A549 (cell line): Measurements from ENCODE around the gene LACC1. TPM values are rescaled to one million over a fixed set of nuclear protein-coding genes. Genes with fewer than 3 reads are reported as not detected.
A peak's percentile ranks its signal among the peaks of the same experiment; 100 is the strongest.

Experiments used
- ATAC-seq, 2 experiments: fragments of 200-7000 bp in 1 of 2; fragments of >200 bp in 1 of 2; cut with Nextera tagmentation in 1 of 2; cut with Tn5 transposase in 1 of 2; 3 replicates each; pipeline versions ENCODE4 v1.8.0 to v1.9.1; 2018 to 2020; ENCODE audit warnings: mild to moderate bottlenecking in 1 of 2, moderate library complexity in 1 of 2
- CTCF ChIA-PET: fragments of 300-600 bp; sonication (Branson Sonifier 250); formaldehyde crosslinking; extraction: SDS; loops from one replicate; lab custom pipeline; 2021; ENCODE audit warnings: antibody characterized with exemption, inconsistent platforms; lab: Yijun Ruan, JAX
- POLR2A ChIA-PET: fragments of 350-600 bp; formaldehyde crosslinking; extraction: SDS; loops from one replicate; lab custom pipeline; 2021; ENCODE audit warnings: antibody characterized with exemption, inconsistent platforms; lab: Yijun Ruan, JAX
- DNase-seq, 2 experiments: peaks; one replicate each; pipeline versions ENCODE4 v3.0.0 to v3.0.0-alpha.2; 2011 to 2016; ENCODE audit warnings: low read depth in 1 of 2, low spot score in 1 of 2
- FAIRE-seq: peaks from 2 replicates; lab custom pipeline; 2011; peaks lifted over from hg19 to GRCh38; lab: Jason Lieb, UNC
- H3K27ac ChIP-seq, 2 experiments: fragments of >200 bp; sonication (Bioruptor Twin); formaldehyde crosslinking; 3 replicates each; pipeline ENCODE4 v1.5.1; 2016 to 2017
- H3K4me1 ChIP-seq: fragments of >200 bp; sonication (Bioruptor Twin); formaldehyde crosslinking; 3 replicates; pipeline ENCODE4 v1.6.1; 2016
- H3K4me2 ChIP-seq: fragments of >200 bp; sonication (Bioruptor Twin); formaldehyde crosslinking; 3 replicates; pipeline ENCODE4 v1.6.1; 2016
- H3K4me3 ChIP-seq: fragments of >200 bp; sonication (Bioruptor Twin); formaldehyde crosslinking; 3 replicates; pipeline ENCODE4 v1.5.1; 2016
- H3K9me3 ChIP-seq: fragments of >200 bp; sonication (Bioruptor Twin); formaldehyde crosslinking; 3 replicates; pipeline ENCODE4 v1.6.1; 2016
- BCL3 ChIP-seq: fragments of >200 bp; sonication (Bioruptor Twin); formaldehyde crosslinking; IDR thresholded peaks from 3 replicates; pipeline ENCODE4 v1.6.1; 2016
- CEBPB ChIP-seq, 2 experiments: fragments of >200 bp in 1 of 2; sonication (Bioruptor Twin) in 1 of 2; formaldehyde crosslinking in 1 of 2; IDR thresholded peaks; 2 replicates each; pipeline ENCODE4 v1.6.1; 2012 to 2016
- CHD2 ChIP-seq: fragments of 150-350 bp; IDR thresholded peaks from 2 replicates; pipeline ENCODE4 v1.6.1; 2014; ENCODE audit warnings: low read length; ENCODE audit not compliant: partially characterized antibody
- CTCF ChIP-seq: fragments of >200 bp; sonication (Bioruptor Twin); formaldehyde crosslinking; IDR thresholded peaks from 3 replicates; pipeline ENCODE4 v1.5.1; 2016
- E2F6 ChIP-seq: IDR thresholded peaks from 2 replicates; pipeline ENCODE4 v1.6.1; 2012; ENCODE audit warnings: low read depth, borderline replicate concordance
- EHF ChIP-seq: fragments of 250-450 bp; sonication (Bioruptor Pico); IDR thresholded peaks from 2 replicates; pipeline ENCODE4 v1.5.0; 2020; ENCODE audit warnings: mild to moderate bottlenecking
- EHMT2 ChIP-seq: fragments of 200-600 bp; sonication (generic); IDR thresholded peaks from 2 replicates; pipeline ENCODE4 v1.6.1; 2016; ENCODE audit warnings: antibody characterized with exemption, low read depth, mild to moderate bottlenecking, moderate library complexity
- EP300 ChIP-seq, 2 experiments: fragments of >200 bp; sonication (Bioruptor Twin); formaldehyde crosslinking; IDR thresholded peaks; 2 replicates in 1 of 2; 3 replicates in 1 of 2; pipeline ENCODE4 v1.6.1; 2016 to 2017
- FOSL2 ChIP-seq, 2 experiments: fragments of 450-650 bp in 1 of 2; fragments of >200 bp in 1 of 2; sonication (Bioruptor Twin) in 1 of 2; formaldehyde crosslinking; IDR thresholded peaks; 2 replicates each; pipeline versions ENCODE4 v1.5.0 to v1.6.1; 2016 to 2020; ENCODE audit warnings: mild to moderate bottlenecking in 1 of 2, moderate library complexity in 1 of 2
- HOXB5 ChIP-seq: fragments of 250-450 bp; sonication (Bioruptor Pico); IDR thresholded peaks from 2 replicates; pipeline ENCODE4 v1.5.0; 2020; ENCODE audit warnings: mild to moderate bottlenecking, moderate library complexity
- NR3C1 ChIP-seq: fragments of >200 bp; sonication (Bioruptor Twin); formaldehyde crosslinking; IDR thresholded peaks from 3 replicates; pipeline ENCODE4 v1.6.1; 2017
- PHF8 ChIP-seq: fragments of 200-600 bp; sonication (generic); IDR thresholded peaks from 2 replicates; pipeline ENCODE4 v1.6.1; 2016; ENCODE audit warnings: low read depth, mild to moderate bottlenecking, antibody characterized with exemption, moderate library complexity, borderline replicate concordance
- POLR2AphosphoS2 ChIP-seq: conservative IDR thresholded peaks from 2 replicates; pipeline ENCODE4 v1.6.1; 2012; ENCODE audit warnings: low read length, improper control_type of control experiment, inconsistent platforms
- SMC3 ChIP-seq: fragments of >200 bp; sonication (Bioruptor Twin); formaldehyde crosslinking; IDR thresholded peaks from 3 replicates; pipeline ENCODE4 v1.6.1; 2018; ENCODE audit warnings: inconsistent platforms
- SREBF2 ChIP-seq: fragments of 450-650 bp; IDR thresholded peaks from 2 replicates; pipeline ENCODE4 v1.6.1; 2014; ENCODE audit warnings: mild to moderate bottlenecking, moderate library complexity
- TP53 ChIP-seq: fragments of 250-450 bp; sonication (Bioruptor Pico); IDR thresholded peaks from 2 replicates; pipeline ENCODE4 v1.5.0; 2021; ENCODE audit warnings: mild to moderate bottlenecking, moderate library complexity
- WGBS: methylation state at CpG from one replicate; pipeline ENCODE4 v1.1.6; 2017; ENCODE audit errors: missing lambda C conversion rate; 5-methylcytosine and 5-hydroxymethylcytosine counted together
- polyA plus RNA-seq, 4 experiments: library from polyadenylated mRNA; depleted of rRNA in 3 of 4; stranded (reverse); fragments of >200 nt; fragmentation: RNase III in 1 of 4; extraction: RNeasy Plus Mini Kit Qiagen cat#74134 plus additional on column Dnase treatment in 1 of 4; gene quantifications; 2 replicates in 3 of 4; 3 replicates in 1 of 4; pipeline ENCODE4 v1.2.3, GENCODE V29; 2011 to 2017

The LACC1 gene
- polyA plus RNA-seq, 2 of the 4 experiments (the other 2 are of a cell fraction) = 2.2 to 4.8 TPM

- DNase-seq (no peak), FAIRE-seq (no peak), ATAC-seq (no peak)
- ChIA-PET POLR2A (no interaction called here), CTCF (no interaction called here)
- no peak for TF ChIP-seq CTCF
- TF ChIP-seq BCL3 = no peak
- TF ChIP-seq EHMT2 = no peak
- no peak for TF ChIP-seq PHF8
- WGBS = 77% methylated on average over 4 of the region's 4 CpGs
- no peak overlapping the region for H3K4me3 ChIP-seq
- H3K9me3 ChIP-seq = no peaks in the 10 kb centered on the region
- H3K27ac ChIP-seq = no peak overlapping the region
- H3K4me1 ChIP-seq = no peaks in the 10 kb centered on the region
- no peak overlapping the region for H3K4me2 ChIP-seq
These were observed 40.8 kb upstream of the LACC1 start for GRCh38 chr13:43838909-43839308.

GRCh38 chr13:43846496-43847158 is 33.1 kb upstream of the LACC1 start:
- ChIA-PET CTCF (no interaction called here), POLR2A (no interaction called here)
- Histone ChIP-seq H3K4me2 (no peak overlapping the region), H3K4me1 (peaks cover 10% of the 10 kb centered on the region; the same call in 1 of the 3 replicates), H3K4me3 (no peak overlapping the region), H3K27ac (no peak overlapping the region), H3K9me3 (peaks cover 8% of the 10 kb centered on the region; the same call in 2 of the 3 replicates)
- ATAC-seq (no peak), FAIRE-seq (no peak), DNase-seq (no peak)
- TF ChIP-seq HOXB5 = no peak
- no peak for TF ChIP-seq E2F6
- TF ChIP-seq TP53 = no peak
- no peak for TF ChIP-seq SREBF2
- no peak for TF ChIP-seq EP300 (IDR thresholded peaks at IDR 0.05)
- TF ChIP-seq EHF (CRISPR knock-in tag) = no peak
- no peak for TF ChIP-seq SMC3
- TF ChIP-seq NR3C1 = no peak
- WGBS = 85% methylated on average over 3 of the region's 3 CpGs

- Histone ChIP-seq H3K4me1 (peaks cover 10% of the 10 kb centered on the region; the same call in 1 of the 3 replicates), H3K9me3 (peaks cover 17% of the 10 kb centered on the region), H3K4me3 (no peak overlapping the region), H3K4me2 (peak overlapping the region; percentile 26; the same call in 1 of the 3 replicates), H3K27ac (peak overlapping the region; percentile 16 to 52; a peak in 1 of 6 replicates)
- DNase-seq (peak in 1 of 2 experiments; percentile 1), FAIRE-seq (no peak), ATAC-seq (no peak)
- CTCF ChIA-PET = interaction anchor here (0.7 kb wide), 1 partner anchor 172 kb away, joined by 4 read pairs; no protein-coding TSS in a partner anchor
- 90% methylated on average over 1 of the region's 1 CpG for WGBS
- POLR2A ChIA-PET = no interaction called here
- TF ChIP-seq FOSL2 (IDR thresholded peaks at IDR 0.05) (no peak), FOSL2 (CRISPR knock-in tag; IDR thresholded peaks at IDR 0.05) (0 out of 2 replicates have a peak, but pooled peaks have one; percentile 24), NR3C1 (no peak), TP53 (no peak), POLR2AphosphoS2 (no peak), BCL3 (no peak), CHD2 (no peak), CEBPB (IDR thresholded peaks at IDR 0.05) (peak; percentile 12 to 55; a peak in 1 of 4 replicates)
These were observed 31.6 kb upstream of the LACC1 start for GRCh38 chr13:43848001-43848649.
